Midbrain (tissue), 1 donor: ENCODE results near the gene ST6GALNAC2.
"Not testable (repeated sequence)": the region's sequence is repeated elsewhere in the genome, so short reads cannot be mapped to it uniquely, and the experiment has no call there.

ENCODE experiments used
- DNase-seq: peaks from one replicate; lab custom pipeline; 2025; lab: John Stamatoyannopoulos, UW

ST6GALNAC2 gene

GRCh38 chr17:76539631-76540271 is 45.9 kb downstream of the ST6GALNAC2 start, which contains the start of gene PRCD:
PRCD (plus strand) TSS chr17:76540044; CDS start chr17:76540142, 98 bp downstream.
- DNase-seq: no peak

- DNase-seq: no peak
Measured at GRCh38 chr17:76538941-76539570, 46.6 kb downstream of the ST6GALNAC2 start.

GRCh38 chr17:76538281-76538931 is 47.3 kb downstream of the ST6GALNAC2 start:
- no peak for DNase-seq

GRCh38 chr17:76537578-76538280 is 47.9 kb downstream of the ST6GALNAC2 start, which contains the start of gene CYGB:
CYGB (minus strand) TSS chr17:76537709; CDS start chr17:76537542, 167 bp downstream.
- no peak for DNase-seq

GRCh38 chr17:76537288-76537577 is 48.4 kb downstream of the ST6GALNAC2 start:
- no peak for DNase-seq

GRCh38 chr17:76536511-76537287 is 49.0 kb downstream of the ST6GALNAC2 start:
- DNase-seq: no peak

GRCh38 chr17:76535788-76536510 is 49.7 kb downstream of the ST6GALNAC2 start:
- no peak for DNase-seq

- no peak for DNase-seq
Measured at GRCh38 chr17:76534831-76535732, 50.6 kb downstream of the ST6GALNAC2 start.

GRCh38 chr17:76533640-76534359 is 51.9 kb downstream of the ST6GALNAC2 start:
- not testable (repeated sequence) for DNase-seq

- DNase-seq: no peak
Measured at GRCh38 chr17:76532072-76532651, 53.5 kb downstream of the ST6GALNAC2 start.

GRCh38 chr17:76531486-76532038 is 54.1 kb downstream of the ST6GALNAC2 start:
- no peak for DNase-seq

- no peak for DNase-seq
Measured at GRCh38 chr17:76530811-76531485, 54.7 kb downstream of the ST6GALNAC2 start.

GRCh38 chr17:76530095-76530723 is 55.5 kb downstream of the ST6GALNAC2 start:
- no peak for DNase-seq

GRCh38 chr17:76529224-76530094 is 56.2 kb downstream of the ST6GALNAC2 start:
- peak; percentile 58 for DNase-seq

GRCh38 chr17:76528528-76529223 is 57.0 kb downstream of the ST6GALNAC2 start:
- no peak for DNase-seq

- DNase-seq: no peak
Measured at GRCh38 chr17:76528156-76528527, 57.5 kb downstream of the ST6GALNAC2 start.
